ENCODE results near the gene CCNDBP1. TPM values are rescaled to one million over a fixed set of nuclear protein-coding genes. Genes with fewer than 3 reads are reported as not detected.
"Not testable (repeated sequence)": the region's sequence is repeated elsewhere in the genome, so short reads cannot be mapped to it uniquely, and the experiment has no call there.

The CCNDBP1 gene, protein sequence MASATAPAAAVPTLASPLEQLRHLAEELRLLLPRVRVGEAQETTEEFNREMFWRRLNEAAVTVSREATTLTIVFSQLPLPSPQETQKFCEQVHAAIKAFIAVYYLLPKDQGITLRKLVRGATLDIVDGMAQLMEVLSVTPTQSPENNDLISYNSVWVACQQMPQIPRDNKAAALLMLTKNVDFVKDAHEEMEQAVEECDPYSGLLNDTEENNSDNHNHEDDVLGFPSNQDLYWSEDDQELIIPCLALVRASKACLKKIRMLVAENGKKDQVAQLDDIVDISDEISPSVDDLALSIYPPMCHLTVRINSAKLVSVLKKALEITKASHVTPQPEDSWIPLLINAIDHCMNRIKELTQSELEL
- total RNA-seq: 97.7 and 153 TPM in 2 replicates

DNA sequence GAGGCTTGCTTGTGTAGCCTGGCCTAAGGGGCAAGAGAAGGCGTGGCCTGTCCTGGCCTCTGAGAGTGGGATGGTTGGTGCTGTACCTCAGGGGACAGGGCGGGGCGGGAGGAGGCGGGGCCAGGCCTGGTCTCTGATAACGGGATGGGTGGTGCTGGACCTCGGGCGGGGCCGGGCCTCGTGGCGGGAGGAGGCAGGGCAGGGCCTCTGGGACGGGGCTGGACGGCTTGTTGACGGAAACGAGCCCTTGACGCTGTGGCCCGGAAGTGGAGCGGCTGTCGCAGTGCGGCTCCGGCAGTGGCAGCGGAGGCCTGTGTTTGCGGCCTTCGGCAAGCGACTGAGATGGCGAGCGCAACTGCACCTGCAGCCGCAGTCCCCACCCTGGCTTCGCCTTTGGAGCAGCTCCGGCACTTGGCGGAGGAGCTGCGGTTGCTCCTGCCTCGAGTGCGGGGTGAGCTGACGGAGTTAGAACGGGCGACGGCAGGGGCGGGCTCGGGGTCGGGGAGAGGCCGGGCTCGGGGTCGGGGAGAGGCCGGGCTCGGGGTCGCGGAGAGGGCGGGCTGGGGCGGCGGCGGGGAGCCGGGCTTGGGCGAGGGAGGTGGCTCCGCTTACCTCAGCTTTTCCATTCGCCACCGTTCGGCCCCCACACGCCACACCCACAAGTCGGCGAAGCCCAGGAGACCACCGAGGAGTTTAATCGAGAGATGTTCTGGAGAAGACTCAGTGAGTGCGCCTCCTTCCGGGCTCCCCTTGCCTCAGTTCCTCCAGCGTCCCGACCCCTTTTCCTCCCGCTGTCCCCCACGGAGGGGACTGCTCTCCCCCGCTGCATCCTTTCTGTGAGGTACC, at the start of gene CCNDBP1:
Gene CCNDBP1, plus strand, starts transcription at position 247 of the 846 bp plus-strand sequence. Its CDS starts 96 bp downstream, at position 343.
- peak; percentile 68 for DNase-seq (ENCODE audit: low read depth)

DNA sequence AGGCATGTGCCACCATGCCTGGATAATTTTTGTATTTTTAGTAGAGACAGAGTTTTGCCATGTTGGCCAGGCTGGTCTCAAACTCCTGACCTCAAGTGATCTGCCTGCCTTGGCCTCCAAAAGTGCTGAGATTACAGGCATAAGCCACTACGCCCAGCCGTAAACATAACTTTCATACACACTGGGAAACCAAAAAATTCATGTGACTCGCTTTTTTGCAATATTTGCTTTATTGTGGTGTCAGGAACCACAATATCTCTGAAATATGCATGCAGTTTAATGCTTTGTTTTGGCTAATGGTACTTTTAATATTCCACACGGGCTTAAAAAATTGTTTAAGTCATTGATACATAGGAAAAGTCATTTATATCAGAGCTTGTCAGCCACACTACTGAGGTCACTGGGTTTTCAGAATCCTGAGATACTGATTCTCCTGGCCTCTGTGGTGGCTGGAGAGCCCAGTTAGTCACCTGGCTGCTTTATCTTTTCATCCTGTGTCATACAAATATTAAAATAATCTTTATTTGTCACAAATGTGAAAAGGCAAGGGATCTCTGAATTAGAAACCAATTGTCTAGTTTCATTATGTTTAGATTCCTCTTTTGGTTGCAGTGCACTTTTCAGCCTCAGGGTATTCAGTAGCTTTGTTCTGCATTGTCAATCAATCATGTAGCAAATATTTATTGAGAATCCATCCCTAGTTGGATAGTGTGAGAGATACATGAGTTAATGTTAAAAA, 41.8 kb upstream of the CCNDBP1 start:
- DNase-seq (ENCODE audit: low read depth): no peak

DNA sequence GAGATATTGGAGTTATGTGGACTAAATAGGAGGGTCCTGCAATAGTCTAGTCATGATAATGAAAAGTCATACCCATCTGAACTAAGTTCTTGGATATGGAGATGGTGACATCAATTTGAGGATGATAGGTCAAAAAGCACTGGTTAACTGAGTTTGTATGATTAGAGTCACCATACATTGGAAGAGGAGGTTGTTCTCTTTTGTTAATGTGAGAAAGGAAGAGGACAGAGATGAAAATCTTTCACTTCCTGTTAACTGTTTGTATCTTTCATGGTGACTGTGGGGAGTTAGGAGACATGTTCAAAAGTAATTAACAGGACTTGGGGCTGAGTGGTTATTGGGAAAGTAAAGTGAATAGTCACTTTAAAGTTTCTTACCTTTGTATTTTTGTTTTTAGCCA, 40.7 kb upstream of the CCNDBP1 start:
- DNase-seq (ENCODE audit: low read depth): no peak

DNA sequence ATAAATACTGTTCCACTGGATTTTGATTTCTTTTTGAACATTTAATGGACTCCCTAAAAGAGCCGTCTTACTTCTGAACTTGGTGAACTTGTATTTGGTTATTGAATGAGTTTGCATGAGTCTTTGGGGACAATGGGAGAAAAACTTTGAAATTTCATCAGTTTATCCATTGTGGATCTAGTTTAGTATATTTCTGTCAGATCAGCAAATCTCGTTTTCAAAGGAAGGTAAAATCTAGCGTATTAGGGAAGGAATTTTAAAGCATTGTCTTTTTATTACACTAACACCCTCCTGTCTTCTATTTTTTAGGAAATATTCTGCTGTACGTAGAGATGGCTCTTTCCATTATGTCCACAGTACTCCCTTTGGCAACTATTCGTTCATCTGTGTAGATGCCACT, 39.0 kb upstream of the CCNDBP1 start:
- DNase-seq (ENCODE audit: low read depth): no peak

DNA sequence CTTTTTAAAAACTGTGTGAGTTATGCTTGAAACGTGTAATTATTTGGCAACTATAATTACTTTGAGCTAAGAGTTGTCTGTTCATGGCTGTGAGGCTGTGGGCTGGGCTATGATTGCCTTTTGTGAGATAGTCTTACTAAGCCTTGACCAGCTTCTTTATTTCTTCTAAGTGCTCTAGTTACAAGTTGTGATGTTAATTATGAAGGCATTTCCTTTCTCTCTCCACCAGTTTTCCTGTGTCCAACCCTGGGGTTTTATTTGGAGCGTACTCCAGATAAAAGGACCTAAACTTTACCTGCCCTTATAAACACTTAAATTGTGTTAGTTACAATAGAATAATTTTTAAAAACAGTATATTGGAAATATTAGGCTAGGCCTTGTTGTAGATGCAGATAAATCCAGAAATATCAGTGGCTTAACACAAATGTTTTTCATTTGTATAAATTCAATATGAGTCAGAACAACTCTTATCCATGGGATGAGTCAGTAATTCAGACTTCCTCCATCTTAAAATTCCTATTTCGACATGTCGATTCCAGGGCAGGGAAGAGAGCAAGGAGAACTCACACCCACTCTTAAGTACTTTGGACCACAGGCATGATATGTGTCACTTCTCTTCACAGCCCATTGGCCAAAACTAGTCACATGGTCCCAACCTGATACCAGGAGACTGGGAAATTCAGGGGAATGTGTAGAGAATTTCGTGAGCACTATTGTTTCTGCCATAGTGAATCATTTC, 34.8 kb upstream of the CCNDBP1 start:
- peak; percentile 92 for DNase-seq (ENCODE audit: low read depth)

DNA sequence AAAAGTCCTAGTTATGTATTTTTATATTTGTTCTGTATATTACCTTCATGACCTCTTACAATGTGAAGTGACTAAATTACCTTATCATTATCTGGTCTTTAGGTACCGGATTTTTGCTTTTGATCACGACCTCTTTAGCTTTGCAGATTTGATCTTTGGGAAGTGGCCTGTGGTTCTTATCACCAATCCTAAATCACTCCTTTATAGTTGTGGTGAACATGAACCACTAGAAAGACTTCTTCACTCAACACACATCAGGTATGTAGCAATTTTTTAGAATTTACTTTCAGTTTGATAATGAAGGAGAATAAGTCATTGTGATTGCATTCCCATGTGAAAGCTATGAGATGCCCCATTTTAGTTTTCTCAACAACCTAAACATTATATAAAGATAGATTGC, 33.5 kb upstream of the CCNDBP1 start:
- DNase-seq (ENCODE audit: low read depth): no peak

DNA sequence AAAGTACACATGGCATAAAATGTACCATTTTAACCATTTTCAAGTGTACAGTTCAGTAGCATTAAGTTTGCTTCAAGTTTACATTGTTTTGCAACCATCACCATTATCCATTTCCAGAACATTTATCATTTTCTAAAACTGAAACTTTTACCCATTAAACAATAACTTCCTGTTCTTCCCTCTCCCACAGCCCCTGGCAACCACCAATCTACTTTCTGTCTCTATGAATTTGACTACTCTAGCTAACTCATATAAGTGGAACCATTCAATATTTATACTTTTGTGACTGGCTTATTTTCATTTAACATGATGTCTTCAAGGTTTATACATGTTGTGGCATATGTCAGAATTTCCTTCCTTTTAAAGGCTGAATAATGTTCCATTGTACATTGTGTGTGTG, 31.9 kb upstream of the CCNDBP1 start:
- DNase-seq (ENCODE audit: low read depth): no peak

DNA sequence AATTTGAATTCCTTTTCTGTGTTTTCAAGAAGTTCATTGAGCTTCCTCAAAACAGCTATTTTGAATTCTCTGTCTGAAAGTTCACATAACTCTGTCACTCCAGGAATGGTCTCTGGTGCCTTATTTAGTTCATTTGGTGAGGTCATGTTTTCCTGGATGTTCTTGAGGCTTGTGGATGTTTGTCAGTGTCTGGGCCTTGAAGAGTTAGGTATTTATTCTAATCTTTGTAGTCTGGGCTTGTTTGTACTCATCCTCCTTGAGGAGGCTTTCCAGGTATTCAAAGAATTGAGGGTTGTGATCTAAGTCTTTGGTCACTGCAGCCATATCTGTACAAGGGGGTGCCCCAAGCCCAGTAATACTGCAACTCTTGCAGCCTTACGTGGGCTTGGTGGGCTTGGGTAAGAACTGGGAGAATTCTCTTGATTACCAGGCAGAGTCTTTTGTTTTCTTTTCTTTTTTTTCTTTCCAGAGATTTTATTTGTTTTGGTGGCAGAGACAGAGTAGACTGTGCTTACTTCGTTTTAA, 19.3 kb upstream of the CCNDBP1 start:
- DNase-seq (ENCODE audit: low read depth): no peak

DNA sequence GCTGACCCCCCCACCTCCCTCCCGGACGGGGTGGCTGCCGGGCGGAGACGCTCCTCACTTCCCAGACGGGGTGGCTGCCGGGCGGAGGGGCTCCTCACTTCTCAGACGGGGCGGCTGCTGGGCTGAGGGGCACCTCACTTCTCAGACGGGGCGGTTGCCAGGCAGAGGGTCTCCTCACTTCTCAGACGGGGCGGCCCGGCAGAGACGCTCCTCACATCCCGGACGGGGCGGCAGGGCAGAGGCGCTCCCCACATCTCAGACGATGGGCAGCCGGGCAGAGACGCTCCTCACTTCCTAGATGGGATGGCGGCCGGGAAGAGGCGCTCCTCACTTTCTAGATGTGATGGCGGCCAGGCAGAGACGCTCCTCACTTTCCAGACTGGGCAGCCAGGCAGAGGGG, 17.9 kb upstream of the CCNDBP1 start:
- not testable (repeated sequence) for DNase-seq (ENCODE audit: low read depth)

DNA sequence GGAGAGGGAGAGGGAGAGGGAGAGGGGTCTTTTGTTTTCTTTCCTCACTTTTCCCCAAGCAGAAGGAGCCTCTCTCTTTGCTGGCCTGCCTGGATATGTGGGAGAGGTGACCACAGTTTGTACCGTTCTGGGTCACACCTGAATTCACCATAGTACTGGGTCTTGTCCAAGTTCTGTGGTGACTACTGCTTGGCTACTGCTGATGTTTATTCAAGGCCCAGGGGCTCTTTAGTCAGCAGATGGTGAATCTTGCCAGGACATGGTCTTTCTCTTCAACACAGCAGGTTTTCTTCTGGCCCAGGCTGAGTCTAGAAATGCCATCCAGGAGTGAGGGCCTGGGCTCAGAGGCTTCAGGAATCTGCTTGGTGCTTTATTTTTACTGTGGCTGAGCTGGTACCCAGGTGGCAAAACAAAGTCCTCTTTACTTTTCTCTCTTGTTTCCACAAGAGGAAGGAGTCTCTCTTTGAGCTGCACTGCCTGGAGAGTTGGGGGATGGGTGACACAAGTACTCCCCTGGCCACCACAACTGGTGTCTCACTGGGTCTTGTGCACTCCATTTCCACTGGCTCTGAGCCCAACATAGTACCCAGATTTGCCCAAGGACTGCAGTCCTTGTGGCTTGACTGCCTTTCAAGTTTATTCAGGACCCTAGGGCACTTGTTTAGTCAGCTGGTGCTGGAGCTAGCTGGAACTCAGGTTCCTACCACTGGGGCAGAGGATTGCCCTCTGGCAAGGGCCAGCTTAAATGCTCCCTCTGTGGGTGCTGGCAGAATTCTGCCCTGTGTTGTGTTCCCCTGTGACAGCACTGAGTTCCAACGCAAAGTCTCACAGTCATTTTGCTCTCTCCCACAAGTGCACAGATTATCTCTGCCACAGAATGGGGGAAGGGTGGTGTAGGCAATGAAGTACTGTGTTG, 16.8 kb upstream of the CCNDBP1 start:
- DNase-seq (ENCODE audit: low read depth): peak; percentile 96

DNA sequence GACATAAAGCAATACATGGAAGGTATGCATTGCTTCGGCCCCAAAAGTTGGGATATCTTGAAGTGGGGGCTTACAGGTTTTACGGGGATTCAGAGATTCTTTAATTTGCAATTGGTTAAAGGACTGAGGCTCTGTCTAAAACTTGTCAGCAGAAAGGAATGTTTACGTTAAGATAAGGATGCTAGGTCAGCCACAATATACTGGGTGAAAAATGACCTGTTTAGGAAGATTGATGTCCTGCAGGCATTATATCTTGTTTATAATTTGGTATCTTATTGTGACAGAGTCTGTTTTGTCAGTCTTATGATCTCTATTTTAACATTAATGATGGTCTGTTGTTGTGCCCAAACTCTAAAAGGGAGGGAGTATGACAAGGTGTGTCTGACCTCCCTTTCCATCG, 15.3 kb upstream of the CCNDBP1 start:
- DNase-seq (ENCODE audit: low read depth): no peak

DNA sequence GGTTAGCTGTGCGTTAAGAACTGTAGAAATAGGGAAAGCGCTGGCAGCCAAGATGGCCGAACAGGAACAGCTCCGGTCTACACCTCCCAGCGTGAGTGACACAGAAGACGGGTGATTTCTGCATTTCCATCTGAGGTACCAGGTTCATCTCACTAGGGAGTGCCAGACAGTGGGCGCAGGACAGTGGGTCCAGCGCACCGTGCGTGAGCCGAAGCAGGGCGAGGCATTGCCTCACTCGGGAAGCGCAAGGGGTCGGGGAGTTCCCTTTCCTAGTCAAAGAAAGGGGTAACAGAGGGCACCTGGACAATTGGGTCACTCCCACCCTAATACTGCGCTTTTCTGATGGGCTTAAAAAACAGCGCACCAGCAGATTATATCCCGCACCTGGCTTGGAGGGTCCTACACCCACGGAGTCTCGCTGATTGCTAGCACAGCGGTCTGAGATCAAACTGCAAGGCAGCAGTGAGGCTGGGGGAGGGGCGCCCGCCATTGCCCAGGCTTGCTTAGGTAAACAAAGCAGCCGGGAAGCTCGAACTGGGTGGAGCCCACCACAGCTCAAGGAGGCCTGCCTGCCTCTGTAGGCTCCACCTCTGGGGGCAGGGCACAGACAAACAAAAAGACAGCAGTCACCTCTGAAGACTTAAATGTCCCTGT, 9.4 kb upstream of the CCNDBP1 start:
- not testable (repeated sequence) for DNase-seq (ENCODE audit: low read depth)

DNA sequence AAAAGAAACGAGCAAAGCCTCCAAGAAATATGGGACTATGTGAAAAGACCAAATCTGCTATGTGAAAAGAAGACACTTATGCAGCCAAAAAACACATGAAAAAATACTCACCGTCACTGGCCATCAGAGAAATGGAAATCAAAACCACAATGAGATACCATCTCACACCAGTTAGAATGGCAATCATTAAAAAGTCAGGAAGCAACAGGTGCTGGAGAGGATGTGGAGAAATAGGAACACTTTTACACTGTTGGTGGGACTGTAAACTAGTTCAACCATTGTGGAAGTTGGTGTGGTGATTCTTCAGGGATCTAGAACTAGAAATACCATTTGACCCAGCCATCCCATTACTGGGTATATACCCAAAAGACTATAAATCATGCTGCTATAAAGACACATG, 8.1 kb upstream of the CCNDBP1 start:
- not testable (repeated sequence) for DNase-seq (ENCODE audit: low read depth)

DNA sequence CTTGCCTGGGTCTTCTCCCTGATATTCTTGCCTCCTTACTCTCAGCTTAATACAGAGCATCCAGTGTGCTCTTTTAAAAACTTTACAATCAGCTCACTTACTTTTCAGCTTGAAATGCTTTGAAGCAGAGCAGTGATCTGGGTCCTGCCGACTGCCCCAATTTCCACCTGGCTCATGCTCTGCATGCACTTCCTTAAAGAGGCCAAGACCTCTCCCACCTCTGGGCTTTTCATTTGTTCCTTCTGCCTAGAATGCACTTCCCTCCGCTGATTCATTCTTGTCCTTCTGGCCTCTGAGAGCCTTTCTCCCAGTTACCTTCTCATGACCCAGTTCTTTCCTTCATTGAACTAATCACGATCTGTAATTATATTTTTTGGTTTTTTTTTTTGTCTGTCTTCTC, 1.9 kb upstream of the CCNDBP1 start:
- DNase-seq (ENCODE audit: low read depth): no peak

DNA sequence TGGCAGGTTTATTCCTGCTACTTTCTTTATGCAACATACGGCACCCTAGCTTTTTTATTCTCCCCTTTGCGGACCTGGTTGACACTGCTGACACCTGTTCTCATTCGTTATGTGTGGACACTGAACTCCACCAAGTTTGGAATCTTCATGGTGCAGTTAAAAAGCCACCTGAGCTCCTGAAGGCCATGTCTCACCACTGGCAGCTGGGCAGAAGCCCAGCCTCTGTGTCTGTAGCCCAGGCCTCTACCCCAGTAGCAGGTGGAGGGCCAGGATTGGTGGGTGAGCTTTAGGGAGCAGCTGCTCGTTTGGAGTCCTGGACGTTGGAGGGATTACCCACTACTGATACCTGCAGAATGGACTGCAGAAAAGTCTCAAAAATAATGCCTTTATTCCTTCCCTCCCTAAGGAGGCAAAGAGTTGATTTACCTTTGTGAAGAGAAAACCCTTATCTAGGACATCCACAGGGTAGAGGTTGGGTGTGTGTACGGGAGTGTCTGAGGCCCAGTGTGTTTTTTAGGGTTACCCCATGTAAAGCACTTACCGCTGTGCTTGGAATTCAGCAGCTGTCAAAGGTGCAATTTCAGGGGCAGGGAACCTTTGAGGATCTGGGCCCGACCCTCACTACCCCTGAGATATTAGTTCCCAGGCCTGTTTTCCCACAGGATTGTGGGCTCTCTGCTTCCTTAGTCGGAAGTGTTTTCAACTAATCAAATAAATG, 637 bp upstream of the CCNDBP1 start:
- no peak for DNase-seq (ENCODE audit: low read depth)

DNA sequence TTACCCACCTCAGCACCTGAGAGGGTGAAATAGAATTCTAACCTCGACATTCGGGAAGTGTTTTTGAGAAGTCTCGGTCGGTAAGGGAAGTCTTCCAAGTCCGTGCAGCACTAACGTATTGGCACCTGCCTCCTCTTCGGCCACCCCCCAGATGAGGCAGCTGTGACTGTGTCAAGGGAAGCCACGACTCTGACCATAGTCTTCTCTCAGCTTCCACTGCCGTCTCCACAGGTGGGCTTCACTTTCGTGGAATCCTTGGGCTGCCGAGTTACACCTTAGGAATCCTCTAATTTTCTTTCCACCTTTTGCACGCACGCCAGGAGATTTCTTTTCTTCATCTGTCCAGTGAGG, 775 bp downstream of the CCNDBP1 start:
- DNase-seq (ENCODE audit: low read depth): no peak

DNA sequence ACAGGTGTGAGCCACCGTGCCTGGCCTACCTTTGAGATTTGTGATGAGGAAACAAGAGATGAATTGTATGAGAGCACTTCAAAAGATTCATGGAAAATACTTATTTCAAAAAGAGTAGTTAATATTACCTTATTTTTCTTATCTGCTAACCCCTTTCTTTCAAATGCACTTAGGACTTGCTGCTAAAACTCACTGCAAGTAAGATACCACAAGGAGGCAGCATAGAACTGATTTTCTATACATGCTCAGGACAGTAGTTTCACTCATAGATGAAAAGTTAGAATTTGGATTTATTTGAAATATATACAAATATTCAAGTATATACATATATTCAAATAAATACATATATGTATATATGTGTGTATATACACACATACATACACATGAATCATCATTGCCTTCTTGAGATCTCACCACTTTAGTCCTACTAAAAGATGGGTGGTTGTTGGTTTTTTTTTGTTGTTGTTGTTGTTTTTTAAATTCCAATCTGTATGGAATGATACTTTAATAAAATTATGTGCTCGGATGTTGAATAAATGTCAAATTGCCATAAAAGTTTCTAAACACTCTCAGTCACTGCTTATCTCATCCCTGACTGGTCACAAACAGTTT, 2.4 kb downstream of the CCNDBP1 start:
- peak; percentile 86 for DNase-seq (ENCODE audit: low read depth)

DNA sequence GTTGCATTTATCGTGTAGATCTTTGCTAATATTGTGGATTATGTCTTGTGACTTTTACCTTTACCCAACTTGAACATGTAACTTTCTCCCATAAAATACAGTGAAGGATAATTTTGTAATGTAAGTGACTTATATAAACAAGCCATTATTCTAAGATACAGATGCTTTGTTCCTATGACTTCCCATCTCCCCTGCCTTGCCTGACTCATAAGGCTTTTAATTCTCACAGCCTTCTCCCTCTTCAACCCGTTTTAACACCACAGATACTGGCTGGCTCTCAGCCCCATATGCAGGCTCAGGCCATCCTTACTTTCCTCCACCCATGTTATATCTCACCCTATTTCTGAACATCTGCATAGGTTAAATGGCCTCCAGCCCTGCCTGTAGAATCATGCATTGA, 4.1 kb downstream of the CCNDBP1 start:
- DNase-seq (ENCODE audit: low read depth): no peak

DNA sequence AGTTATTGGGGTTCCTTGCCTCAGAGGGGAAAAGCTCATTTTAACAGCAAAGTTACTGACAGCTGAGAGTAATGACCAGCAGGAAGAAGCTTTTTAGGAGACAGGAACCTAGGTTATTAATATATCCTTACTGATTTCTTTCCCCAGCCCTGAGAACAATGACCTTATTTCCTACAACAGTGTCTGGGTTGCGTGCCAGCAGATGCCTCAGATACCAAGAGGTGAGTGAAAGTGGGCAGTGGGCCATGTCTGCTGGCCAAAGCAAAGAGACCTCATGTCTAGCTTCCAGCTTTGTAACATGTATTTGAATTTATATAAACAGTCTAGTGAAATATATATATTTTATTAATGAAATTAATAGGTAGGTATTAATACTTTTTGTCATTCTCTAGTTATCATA, 5.0 kb downstream of the CCNDBP1 start:
- DNase-seq (ENCODE audit: low read depth): no peak
